Tibial artery (tissue), 4 donors: ENCODE results near the gene ZNF674.
"Not testable (repeated sequence)": the region's sequence is repeated elsewhere in the genome, so short reads cannot be mapped to it uniquely, and the experiment has no call there.

Experiments used
- DNase-seq, 2 donors: peaks; one replicate each; pipeline ENCODE4 v3.0.0-alpha.2; 2019
- H3K27ac ChIP-seq, 2 donors: fragments of 200-600 bp; sonication (generic) in 1 of 2; 1 replicate in 1 of 2; 2 replicates in 1 of 2; pipeline ENCODE4 v1.5.1; 2018 to 2019; ENCODE audit warnings: mild to moderate bottlenecking in 1 of 2
- H3K27me3 ChIP-seq, 2 donors: fragments of 200-600 bp; sonication (generic) in 1 of 2; one replicate each; pipeline versions ENCODE4 v1.5.1 to v1.6.0; 2016 to 2019
- H3K36me3 ChIP-seq, 3 donors: fragments of 200-600 bp; sonication (generic) in 2 of 3; one replicate each; pipeline ENCODE4 v1.5.1; 2016 to 2019; ENCODE audit warnings: mild to moderate bottlenecking in 2 of 3
- H3K4me1 ChIP-seq, 4 donors: fragments of 200-600 bp; sonication (generic) in 2 of 4; 1 replicate in 3 of 4; 2 replicates in 1 of 4; pipeline ENCODE4 v1.5.1; 2016 to 2019
- H3K4me3 ChIP-seq, 2 donors: fragments of 200-600 bp; sonication (generic) in 1 of 2; 1 replicate in 1 of 2; 2 replicates in 1 of 2; pipeline ENCODE4 v1.5.1; 2018 to 2019; ENCODE audit warnings: mild to moderate bottlenecking in 2 of 2
- H3K9me3 ChIP-seq, 3 donors: fragments of 200-600 bp; sonication (generic) in 1 of 3; one replicate each; pipeline ENCODE4 v1.5.1; 2016 to 2019
- CTCF ChIP-seq, 2 experiments: fragments of 200-600 bp in 1 of 2; fragments of 450-650 bp in 1 of 2; IDR thresholded peaks; one replicate each; pipeline ENCODE4 v1.5.1; 2017 to 2019; ENCODE audit warnings: antibody characterized with exemption in 2 of 2, mild to moderate bottlenecking in 1 of 2, moderate library complexity in 1 of 2
- intact Hi-C: fragments of 100-400 bp; cut with DNase I; formaldehyde crosslinking; loops from one replicate; pipeline ENCODE4 v1.15.0; 2023; ENCODE audit warnings: low total_unique reads

The ZNF674 gene

GRCh38 chrX:46506076-46506475 is 39.1 kb downstream of the ZNF674 start:
- H3K9me3 ChIP-seq: peaks cover 0 to 25% (median 11%) of the 10 kb centered on the region in 3 donors
- no peak for DNase-seq
- no peak overlapping the region for H3K27ac ChIP-seq
- no peaks in the 10 kb centered on the region for H3K27me3 ChIP-seq
- no peaks in the 10 kb centered on the region for H3K4me1 ChIP-seq
- intact Hi-C loops: no loop called here
- peaks cover 0 to 43% (median 23%) of the 10 kb centered on the region in 3 donors for H3K36me3 ChIP-seq
- no peak overlapping the region for H3K4me3 ChIP-seq
- no peak for TF ChIP-seq CTCF (IDR thresholded peaks at IDR 0.05)

- Histone ChIP-seq H3K27ac (no peak overlapping the region), H3K27me3 (no peaks in the 10 kb centered on the region), H3K9me3 (peaks cover 0 to 53% (median 37%) of the 10 kb centered on the region in 3 donors), H3K36me3 (peaks cover 12 to 61% (median 25%) of the 10 kb centered on the region in 3 donors), H3K4me1 (no peaks in the 10 kb centered on the region), H3K4me3 (no peak overlapping the region)
- no peak for TF ChIP-seq CTCF (IDR thresholded peaks at IDR 0.05)
- no peak for DNase-seq
- intact Hi-C loops: no loop called here
Measured at GRCh38 chrX:46502848-46503247, 42.4 kb downstream of the ZNF674 start.

- no peak for DNase-seq
- peaks cover 16 to 62% (median 19%) of the 10 kb centered on the region in 3 donors for H3K36me3 ChIP-seq
- H3K4me3 ChIP-seq: no peak overlapping the region
- no peaks in the 10 kb centered on the region for H3K27me3 ChIP-seq
- no peak overlapping the region for H3K27ac ChIP-seq
- no peaks in the 10 kb centered on the region for H3K4me1 ChIP-seq
- intact Hi-C loops: no loop called here
- H3K9me3 ChIP-seq: peaks cover 0 to 67% (median 43%) of the 10 kb centered on the region in 3 donors
- no peak for TF ChIP-seq CTCF (IDR thresholded peaks at IDR 0.05)
Measured at GRCh38 chrX:46500054-46500453, 45.2 kb downstream of the ZNF674 start.

- DNase-seq: no peak
- no peak for TF ChIP-seq CTCF (IDR thresholded peaks at IDR 0.05)
- H3K27me3 ChIP-seq: no peaks in the 10 kb centered on the region
- no peak overlapping the region for H3K4me3 ChIP-seq
- intact Hi-C loops: no loop called here
- no peaks in the 10 kb centered on the region for H3K4me1 ChIP-seq
- H3K9me3 ChIP-seq: peaks cover 0 to 29% (median 28%) of the 10 kb centered on the region in 3 donors
- H3K36me3 ChIP-seq: peaks cover 0 to 31% (median 0%) of the 10 kb centered on the region in 3 donors
- H3K27ac ChIP-seq: no peak overlapping the region
Measured at GRCh38 chrX:46488712-46489111, 56.5 kb downstream of the ZNF674 start.

- no peaks in the 10 kb centered on the region for H3K27me3 ChIP-seq
- no peak overlapping the region for H3K4me3 ChIP-seq
- no peaks in the 10 kb centered on the region for H3K4me1 ChIP-seq
- DNase-seq: no peak
- H3K27ac ChIP-seq: no peak overlapping the region
- TF ChIP-seq CTCF (IDR thresholded peaks at IDR 0.05): no peak
- peaks cover 0 to 21% (median 21%) of the 10 kb centered on the region in 3 donors for H3K9me3 ChIP-seq
- H3K36me3 ChIP-seq: peaks cover 0 to 25% (median 0%) of the 10 kb centered on the region in 3 donors
- intact Hi-C loops: no loop called here
Measured at GRCh38 chrX:46485897-46486296, 59.3 kb downstream of the ZNF674 start.

- H3K27ac ChIP-seq, DNase-seq, intact Hi-C loops, H3K36me3 ChIP-seq, H3K4me3 ChIP-seq, H3K27me3 ChIP-seq, H3K4me1 ChIP-seq: not testable (repeated sequence)
- peaks cover 0 to 28% (median 24%) of the 10 kb centered on the region in 3 donors for H3K9me3 ChIP-seq
Measured at GRCh38 chrX:46478634-46479033, 66.6 kb downstream of the ZNF674 start.
